RWPE2 (cell line): ENCODE measurements around the gene DAZAP1.

Experiments used
- ATAC-seq: fragments of 200-7000 bp; cut with Tn5 transposase; 3 replicates; pipeline ENCODE4 v1.9.1; 2021; ENCODE audit warnings: low read depth
- DNase-seq: peaks from one replicate; pipeline ENCODE4 v3.0.0-alpha.2; 2020; ENCODE audit warnings: low spot score
- H3K27ac ChIP-seq: fragments of 450-650 bp; 2 replicates; pipeline ENCODE4 v1.5.1; 2017; ENCODE audit warnings: mild to moderate bottlenecking; ENCODE audit not compliant: poor library complexity, severe bottlenecking
- H3K27me3 ChIP-seq: fragments of 250-450 bp; sonication (Bioruptor Pico); 2 replicates; pipeline ENCODE4 v1.5.1; 2021; ENCODE audit warnings: mild to moderate bottlenecking, moderate library complexity; ENCODE audit not compliant: insufficient read depth, poor library complexity, severe bottlenecking
- H3K36me3 ChIP-seq: fragments of 250-450 bp; sonication (Bioruptor Pico); 2 replicates; pipeline ENCODE4 v1.5.1; 2020; ENCODE audit warnings: low read depth, mild to moderate bottlenecking, moderate library complexity
- H3K4me1 ChIP-seq: fragments of 250-450 bp; sonication (Bioruptor Pico); 2 replicates; pipeline ENCODE4 v1.5.1; 2021; ENCODE audit warnings: mild to moderate bottlenecking, moderate library complexity; ENCODE audit not compliant: insufficient read depth, poor library complexity, severe bottlenecking
- H3K4me3 ChIP-seq: fragments of 250-450 bp; sonication (Bioruptor Pico); 2 replicates; pipeline ENCODE4 v1.5.1; 2021; ENCODE audit warnings: mild to moderate bottlenecking, moderate library complexity; ENCODE audit not compliant: severe bottlenecking
- H3K9me3 ChIP-seq: fragments of 250-450 bp; sonication (Bioruptor Pico); 2 replicates; pipeline ENCODE4 v1.5.1; 2021; ENCODE audit warnings: mild to moderate bottlenecking, moderate library complexity; ENCODE audit not compliant: severe bottlenecking
- TF ChIP-seq, protein P1 (sequence below): fragments of 450-650 bp; IDR thresholded peaks from one replicate; pipeline ENCODE4 v1.5.1; 2017; ENCODE audit warnings: mild to moderate bottlenecking, moderate library complexity; ENCODE audit not compliant: poor library complexity, severe bottlenecking

Gene DAZAP1

DNA sequence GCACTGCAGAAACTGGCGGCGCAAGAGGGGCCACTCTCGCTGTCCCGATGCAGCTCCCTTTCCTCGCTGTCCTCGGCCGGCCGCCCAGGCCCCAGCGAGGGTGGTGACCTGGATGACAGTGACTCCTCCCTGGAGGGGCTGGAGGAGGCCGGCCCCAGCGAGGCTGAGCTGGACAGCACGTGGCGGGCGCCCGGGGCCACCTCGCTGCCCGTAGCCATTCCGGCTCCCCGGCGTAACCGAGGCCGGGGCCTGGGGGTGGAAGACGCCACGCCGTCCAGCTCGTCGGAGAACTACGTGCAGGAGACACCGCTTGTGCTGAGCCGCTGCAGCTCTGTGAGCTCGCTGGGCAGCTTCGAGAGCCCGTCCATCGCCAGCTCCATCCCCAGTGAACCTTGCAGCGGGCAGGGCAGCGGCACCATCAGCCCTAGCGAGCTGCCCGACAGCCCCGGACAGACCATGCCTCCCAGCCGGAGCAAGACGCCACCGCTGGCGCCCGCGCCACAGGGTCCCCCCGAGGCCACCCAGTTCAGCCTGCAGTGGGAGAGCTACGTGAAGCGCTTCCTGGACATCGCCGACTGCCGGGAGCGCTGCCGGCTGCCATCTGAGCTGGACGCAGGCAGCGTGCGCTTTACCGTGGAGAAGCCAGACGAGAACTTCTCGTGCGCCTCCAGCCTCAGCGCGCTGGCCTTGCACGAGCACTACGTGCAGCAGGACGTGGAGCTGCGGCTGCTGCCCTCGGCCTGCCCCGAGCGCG, 59.3 kb downstream of the DAZAP1 start:
- H3K4me1 ChIP-seq = peaks cover 5% of the 10 kb centered on the region
- TF ChIP-seq, protein P1, sequence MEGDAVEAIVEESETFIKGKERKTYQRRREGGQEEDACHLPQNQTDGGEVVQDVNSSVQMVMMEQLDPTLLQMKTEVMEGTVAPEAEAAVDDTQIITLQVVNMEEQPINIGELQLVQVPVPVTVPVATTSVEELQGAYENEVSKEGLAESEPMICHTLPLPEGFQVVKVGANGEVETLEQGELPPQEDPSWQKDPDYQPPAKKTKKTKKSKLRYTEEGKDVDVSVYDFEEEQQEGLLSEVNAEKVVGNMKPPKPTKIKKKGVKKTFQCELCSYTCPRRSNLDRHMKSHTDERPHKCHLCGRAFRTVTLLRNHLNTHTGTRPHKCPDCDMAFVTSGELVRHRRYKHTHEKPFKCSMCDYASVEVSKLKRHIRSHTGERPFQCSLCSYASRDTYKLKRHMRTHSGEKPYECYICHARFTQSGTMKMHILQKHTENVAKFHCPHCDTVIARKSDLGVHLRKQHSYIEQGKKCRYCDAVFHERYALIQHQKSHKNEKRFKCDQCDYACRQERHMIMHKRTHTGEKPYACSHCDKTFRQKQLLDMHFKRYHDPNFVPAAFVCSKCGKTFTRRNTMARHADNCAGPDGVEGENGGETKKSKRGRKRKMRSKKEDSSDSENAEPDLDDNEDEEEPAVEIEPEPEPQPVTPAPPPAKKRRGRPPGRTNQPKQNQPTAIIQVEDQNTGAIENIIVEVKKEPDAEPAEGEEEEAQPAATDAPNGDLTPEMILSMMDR = no peak
- no peak overlapping the region for H3K27ac ChIP-seq
- DNase-seq (no peak), ATAC-seq (no peak)
- H3K27me3 ChIP-seq = peaks cover 57% of the 10 kb centered on the region
- no peaks in the 10 kb centered on the region for H3K9me3 ChIP-seq
- no peak overlapping the region for H3K4me3 ChIP-seq
- H3K36me3 ChIP-seq = no peaks in the 10 kb centered on the region

DNA sequence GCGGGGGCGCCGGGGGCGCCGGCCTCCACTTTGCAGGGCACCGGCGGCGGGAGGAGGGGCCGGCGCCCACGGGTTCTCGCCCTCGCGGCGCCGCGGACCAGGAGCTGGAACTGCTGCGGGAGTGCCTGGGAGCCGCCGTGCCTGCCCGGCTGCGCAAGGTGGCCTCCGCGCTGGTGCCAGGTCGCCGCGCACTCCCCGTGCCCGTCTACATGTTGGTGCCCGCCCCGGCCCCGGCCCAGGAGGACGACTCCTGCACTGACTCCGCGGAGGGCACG, 59.8 kb downstream of the DAZAP1 start:
- no peak overlapping the region for H3K27ac ChIP-seq
- peaks cover 5% of the 10 kb centered on the region for H3K4me1 ChIP-seq
- H3K9me3 ChIP-seq = no peaks in the 10 kb centered on the region
- H3K4me3 ChIP-seq = no peak overlapping the region
- TF ChIP-seq, protein P1 = no peak
- peaks cover 63% of the 10 kb centered on the region for H3K27me3 ChIP-seq
- ATAC-seq (no peak), DNase-seq (no peak)
- H3K36me3 ChIP-seq = no peaks in the 10 kb centered on the region

DNA sequence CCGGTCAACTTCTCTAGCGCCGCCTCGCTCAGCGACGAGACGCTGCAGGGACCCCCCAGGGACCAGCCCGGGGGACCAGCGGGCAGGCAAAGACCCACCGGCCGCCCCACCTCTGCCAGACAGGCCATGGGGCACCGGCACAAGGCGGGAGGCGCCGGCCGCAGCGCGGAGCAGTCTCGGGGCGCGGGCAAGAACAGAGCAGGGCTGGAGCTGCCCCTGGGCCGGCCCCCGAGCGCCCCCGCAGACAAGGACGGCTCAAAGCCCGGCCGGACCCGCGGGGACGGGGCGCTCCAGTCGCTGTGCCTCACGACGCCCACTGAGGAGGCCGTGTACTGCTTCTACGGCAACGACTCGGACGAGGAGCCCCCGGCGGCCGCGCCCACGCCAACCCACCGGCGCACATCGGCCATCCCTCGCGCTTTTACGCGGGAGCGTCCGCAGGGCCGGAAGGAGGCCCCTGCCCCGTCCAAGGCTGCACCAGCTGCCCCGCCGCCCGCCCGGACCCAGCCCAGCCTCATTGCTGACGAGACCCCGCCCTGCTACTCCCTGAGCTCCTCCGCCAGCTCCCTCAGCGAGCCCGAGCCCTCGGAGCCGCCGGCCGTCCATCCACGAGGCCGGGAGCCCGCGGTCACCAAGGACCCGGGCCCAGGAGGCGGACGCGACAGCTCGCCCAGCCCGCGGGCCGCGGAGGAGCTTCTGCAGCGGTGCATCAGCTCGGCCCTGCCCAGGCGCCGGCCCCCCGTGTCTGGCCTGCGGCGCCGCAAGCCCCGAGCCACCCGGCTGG, 60.3 kb downstream of the DAZAP1 start:
- Histone ChIP-seq H3K27me3 (peaks cover 64% of the 10 kb centered on the region), H3K36me3 (no peaks in the 10 kb centered on the region), H3K9me3 (no peaks in the 10 kb centered on the region), H3K27ac (no peak overlapping the region), H3K4me1 (peaks cover 5% of the 10 kb centered on the region), H3K4me3 (no peak overlapping the region)
- TF ChIP-seq, protein P1 = no peak
- no peak; the same call in 2 of the 3 replicates for ATAC-seq
- no peak for DNase-seq

DNA sequence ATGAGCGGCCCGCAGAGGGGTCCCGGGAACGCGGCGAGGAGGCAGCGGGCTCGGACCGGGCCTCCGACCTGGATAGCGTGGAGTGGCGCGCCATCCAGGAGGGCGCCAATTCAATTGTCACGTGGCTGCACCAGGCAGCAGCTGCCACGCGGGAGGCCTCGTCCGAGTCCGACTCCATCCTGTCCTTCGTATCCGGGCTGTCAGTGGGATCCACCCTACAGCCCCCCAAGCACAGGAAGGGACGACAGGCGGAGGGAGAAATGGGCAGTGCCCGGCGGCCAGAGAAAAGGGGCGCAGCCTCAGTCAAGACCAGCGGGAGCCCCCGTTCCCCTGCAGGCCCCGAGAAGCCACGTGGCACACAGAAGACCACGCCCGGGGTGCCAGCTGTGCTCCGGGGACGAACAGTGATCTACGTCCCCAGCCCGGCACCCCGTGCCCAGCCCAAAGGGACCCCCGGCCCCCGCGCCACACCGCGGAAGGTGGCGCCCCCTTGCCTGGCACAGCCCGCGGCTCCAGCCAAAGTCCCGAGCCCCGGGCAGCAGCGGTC, 61.0 kb downstream of the DAZAP1 start:
- Histone ChIP-seq H3K27ac (no peak overlapping the region), H3K4me1 (peaks cover 5% of the 10 kb centered on the region)
- no peak for ATAC-seq

More for the DNA sequence above, 61.0 kb downstream of the DAZAP1 start:
- Histone ChIP-seq H3K36me3 (no peaks in the 10 kb centered on the region), H3K9me3 (no peaks in the 10 kb centered on the region), H3K4me3 (peak overlapping the region; percentile 29), H3K27me3 (peaks cover 64% of the 10 kb centered on the region)
- TF ChIP-seq, protein P1 = no peak
- no peak for DNase-seq
